ENCODE data around the gene MAST2. TPM values are rescaled to one million over a fixed set of nuclear protein-coding genes. Genes with fewer than 3 reads are reported as not detected.

MAST2 gene
- total and polyA plus RNA-seq, 2 donors (not counting 3 experiments of a cell fraction or from before 2014, with no cell fraction given), result 25.0 to 41.2 TPM

GRCh38 chr1:45922374-45922773 lies 119.0 kb downstream of the MAST2 start:
- TF ChIP-seq FOS (IDR thresholded peaks at IDR 0.05; ENCODE audit: borderline replicate concordance, insufficient read depth, low read length) (no peak), JUN (IDR thresholded peaks at IDR 0.05; ENCODE audit: borderline replicate concordance, insufficient read depth, insufficient read length, low read depth) (no peak)
- Histone ChIP-seq H3K9ac (replicated peaks; ENCODE audit: extremely low read depth, insufficient read depth, low read length) (no peak overlapping the region), H3K27me3 (ENCODE audit: control insufficient read depth in 2 of 2, insufficient read depth in 2 of 2, low read length in 2 of 2) (no peaks in the 10 kb centered on the region), H2AFZ (ENCODE audit: low read depth, low read length) (no peak overlapping the region), H3K9me3 (replicated peaks; ENCODE audit: control insufficient read depth, insufficient read depth, low read length) (no peaks in the 10 kb centered on the region), H4K20me1 (replicated peaks; ENCODE audit: control insufficient read depth, extremely low read depth, insufficient read depth, low read length) (no peaks in the 10 kb centered on the region), H3K4me1 (ENCODE audit: control insufficient read depth, extremely low read depth, insufficient read depth, low read length) (no peaks in the 10 kb centered on the region), H3K79me2 (ENCODE audit: control insufficient read depth, insufficient read depth, low read length) (no peaks in the 10 kb centered on the region), H3K27ac (ENCODE audit: insufficient read depth, low read depth, low read length) (no peak overlapping the region), H3K4me2 (ENCODE audit: insufficient read depth, low read length) (no peak overlapping the region), H3K36me3 (ENCODE audit: control insufficient read depth in 2 of 2, extremely low read depth in 1 of 2, insufficient read depth in 2 of 2, low read length in 2 of 2) (no peaks in the 10 kb centered on the region), H3K9me1 (replicated peaks; ENCODE audit: control insufficient read depth, extremely low read depth, insufficient read depth, low read length) (no peaks in the 10 kb centered on the region), H3K4me3 (replicated peaks in 1 of 3; ENCODE audit: insufficient read depth in 1 of 3, low read depth in 1 of 3, low read length in 3 of 3) (no peak overlapping the region)
- ChIA-PET POLR2A (no interaction called here), CTCF (interaction anchor here (1.2 kb wide), 1 partner anchor 9 kb away, joined by 3 read pairs; no protein-coding TSS in a partner anchor)
- no peak for DNase-seq (ENCODE audit: low read depth, low spot score)
- no peak for FAIRE-seq
- dilution Hi-C loops (cut with MboI; ENCODE audit: extremely low pct_ligation_motif_present, low sequenced_read_pairs) (no loop called here), intact Hi-C loops (cut with micrococcal nuclease) (no loop called here)
- no TSS peak for BruUV-seq (replicated peaks)

GRCh38 chr1:45922813-45923212 lies 119.4 kb downstream of the MAST2 start:
- dilution Hi-C loops (cut with MboI; ENCODE audit: extremely low pct_ligation_motif_present, low sequenced_read_pairs), result no loop called here
- Histone ChIP-seq H3K4me3 (replicated peaks in 1 of 3; ENCODE audit: insufficient read depth in 1 of 3, low read depth in 1 of 3, low read length in 3 of 3) (no peak overlapping the region), H3K4me1 (ENCODE audit: control insufficient read depth, extremely low read depth, insufficient read depth, low read length) (no peaks in the 10 kb centered on the region), H3K27ac (ENCODE audit: insufficient read depth, low read depth, low read length) (no peak overlapping the region), H3K9me1 (replicated peaks; ENCODE audit: control insufficient read depth, extremely low read depth, insufficient read depth, low read length) (no peaks in the 10 kb centered on the region), H3K9me3 (replicated peaks; ENCODE audit: control insufficient read depth, insufficient read depth, low read length) (no peaks in the 10 kb centered on the region), H4K20me1 (replicated peaks; ENCODE audit: control insufficient read depth, extremely low read depth, insufficient read depth, low read length) (no peaks in the 10 kb centered on the region), H3K79me2 (ENCODE audit: control insufficient read depth, insufficient read depth, low read length) (no peaks in the 10 kb centered on the region), H3K36me3 (ENCODE audit: control insufficient read depth in 2 of 2, extremely low read depth in 1 of 2, insufficient read depth in 2 of 2, low read length in 2 of 2) (no peaks in the 10 kb centered on the region), H3K4me2 (ENCODE audit: insufficient read depth, low read length) (no peak overlapping the region), H3K27me3 (ENCODE audit: control insufficient read depth in 2 of 2, insufficient read depth in 2 of 2, low read length in 2 of 2) (no peaks in the 10 kb centered on the region), H3K9ac (replicated peaks; ENCODE audit: extremely low read depth, insufficient read depth, low read length) (no peak overlapping the region), H2AFZ (ENCODE audit: low read depth, low read length) (no peak overlapping the region)
- no peak for FAIRE-seq
- POLR2A ChIA-PET, result no interaction called here
- DNase-seq (ENCODE audit: low read depth, low spot score), result no peak
- BruUV-seq (replicated peaks), result no TSS peak
- intact Hi-C loops (cut with micrococcal nuclease), result no loop called here
- CTCF ChIA-PET, result no interaction called here
- TF ChIP-seq POLR2AphosphoS5 (IDR thresholded peaks at IDR 0.05; ENCODE audit: insufficient read depth, low read depth, low read length), result no peak
- no peak for TF ChIP-seq MAX (IDR thresholded peaks at IDR 0.05; ENCODE audit: insufficient read depth, insufficient read length)

Data from endothelial cell of umbilical vein (primary cell).